NOMO-1 (cell line): ENCODE measurements around the gene MT1A.
A peak's percentile ranks its signal among the peaks of the same experiment; 100 is the strongest.

Experiments
- DNase-seq, 2 experiments: peaks; one replicate each; lab custom pipeline; 2025; ENCODE audit not compliant: unreplicated experiment in 2 of 2; lab: John Stamatoyannopoulos, UW

Gene MT1A

DNA sequence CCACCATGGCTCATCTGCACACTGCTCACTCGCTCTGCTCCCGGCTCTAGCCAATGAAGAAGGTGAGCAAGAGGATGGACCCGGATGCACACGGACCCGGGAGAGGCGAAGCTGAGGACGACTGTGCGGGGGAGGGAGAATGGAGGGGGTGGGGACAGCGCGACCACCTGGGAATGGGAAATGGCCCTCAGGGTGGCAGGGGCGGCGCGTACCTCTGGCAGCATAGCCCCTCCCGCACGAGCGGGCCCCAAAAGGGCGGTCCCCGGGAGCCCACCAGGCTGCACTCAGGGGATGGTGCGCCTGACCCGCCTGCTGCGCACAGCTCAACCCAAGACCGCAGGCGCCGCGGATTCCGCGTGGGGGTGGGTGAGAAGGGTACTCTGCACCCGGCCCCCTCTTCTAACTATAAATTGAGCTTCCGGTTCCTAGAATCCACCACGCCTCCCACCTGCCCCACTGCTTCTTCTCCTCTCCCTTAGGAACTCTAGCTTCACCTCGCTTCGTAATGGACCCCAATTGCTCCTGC is 37.3 kb downstream of the MT1A start:
- peak in 1 of 2 experiments; percentile 24 for DNase-seq

DNA sequence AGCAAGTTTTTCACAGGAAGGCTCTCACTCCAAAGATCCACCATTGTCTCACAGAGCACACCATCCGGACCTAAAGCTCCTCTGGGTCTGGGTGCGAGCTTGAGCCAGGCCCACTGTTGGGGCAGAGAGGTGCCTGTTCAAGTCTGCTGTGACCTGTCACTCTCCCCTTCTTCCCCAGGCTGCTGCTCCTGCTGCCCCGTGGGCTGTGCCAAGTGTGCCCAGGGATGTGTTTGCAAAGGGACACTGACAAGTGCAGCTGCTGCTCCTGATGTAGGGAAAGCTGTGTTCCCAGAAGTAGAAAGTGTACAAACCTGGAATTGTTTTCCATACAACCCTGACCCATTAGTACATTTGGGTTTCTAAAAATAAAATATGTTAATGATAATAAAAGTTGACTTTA is 39.0 kb downstream of the MT1A start:
- DNase-seq, result no peak

DNA sequence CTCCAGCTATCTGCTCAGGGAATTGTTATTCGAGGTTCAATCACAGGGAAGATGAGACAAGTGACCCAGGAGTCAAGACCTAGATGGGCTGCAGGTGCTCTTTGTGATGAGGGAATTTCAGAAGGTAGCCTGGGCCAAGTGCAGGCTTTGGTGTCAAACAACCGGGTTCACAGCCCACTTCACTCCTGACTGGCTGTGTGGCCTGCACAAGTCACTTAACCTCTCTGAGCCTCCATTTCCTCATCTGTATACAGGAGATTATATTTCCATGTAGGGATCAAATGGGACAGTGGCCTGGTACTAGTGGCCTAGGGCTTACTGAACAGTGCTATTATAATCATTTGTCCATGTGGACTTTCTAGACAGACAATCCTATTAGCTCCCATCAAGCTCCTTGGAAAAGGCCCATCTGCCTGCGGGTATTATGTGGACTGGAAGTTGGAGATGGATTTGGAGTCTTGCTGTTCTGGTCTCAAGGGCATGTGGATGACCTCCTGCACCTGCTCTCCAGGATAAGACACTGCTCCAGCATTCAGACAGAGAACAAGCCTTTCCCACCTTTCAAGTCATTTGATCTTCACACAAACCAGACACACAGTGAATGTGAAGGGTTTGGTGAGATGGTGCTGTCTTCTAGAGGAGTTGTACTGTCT is 40.7 kb downstream of the MT1A start:
- no peak for DNase-seq

DNA sequence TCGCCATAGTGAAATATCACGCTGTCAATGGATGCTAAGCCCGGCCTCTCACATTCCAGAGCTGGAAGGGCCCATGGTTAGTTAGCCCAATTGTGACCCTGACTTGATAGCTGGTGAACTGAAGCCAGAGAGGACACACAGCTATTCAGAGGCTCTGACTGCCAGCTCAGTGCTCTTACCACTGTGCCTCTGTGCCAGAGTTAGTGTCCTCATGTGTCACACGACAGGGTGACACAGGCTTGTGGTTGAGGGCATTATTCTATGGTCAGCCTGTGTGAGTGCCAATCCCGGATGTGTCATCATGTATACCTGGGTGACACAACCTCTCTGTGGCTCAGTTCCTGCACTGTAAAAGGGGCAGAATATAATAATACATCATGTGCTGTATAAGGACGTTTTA is 41.4 kb downstream of the MT1A start:
- peak; percentile 18 to 42 for DNase-seq

DNA sequence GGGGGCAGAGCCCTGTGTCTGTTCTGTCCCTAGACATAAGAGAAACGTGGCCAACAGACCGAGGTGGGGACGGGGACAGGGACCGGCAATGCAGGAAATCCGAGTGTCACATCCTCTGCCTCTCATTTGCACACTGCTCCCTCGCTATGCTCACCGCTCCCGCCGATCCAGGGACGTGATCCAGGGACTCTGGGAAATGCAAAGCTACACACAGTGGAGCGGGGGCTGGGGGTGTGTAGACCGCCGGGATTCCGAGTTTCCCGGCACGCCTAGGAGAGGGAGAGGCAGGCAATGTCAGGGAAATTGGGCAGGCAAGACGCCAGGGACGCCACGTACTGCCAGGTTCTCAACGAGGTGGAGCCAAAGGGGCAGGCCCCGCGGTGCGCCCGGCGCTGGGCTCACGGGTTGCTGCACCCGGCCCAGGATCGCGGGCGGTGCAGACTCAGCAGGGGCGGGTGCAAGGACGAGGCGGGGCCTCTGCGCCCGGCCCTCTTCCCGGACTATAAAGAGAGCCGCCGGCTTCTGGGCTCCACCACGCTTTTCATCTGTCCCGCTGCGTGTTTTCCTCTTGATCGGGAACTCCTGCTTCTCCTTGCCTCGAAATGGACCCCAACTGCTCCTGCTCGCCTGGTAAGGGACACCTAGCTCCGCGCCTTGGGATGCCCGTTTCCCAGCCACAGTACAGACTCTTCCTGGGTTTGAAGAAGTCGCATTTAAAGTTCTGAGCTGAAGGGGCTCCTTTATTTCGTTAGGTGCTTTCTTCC is 43.7 kb downstream of the MT1A start, which contains the start of gene MT1X:
Gene MT1X, plus strand, starts transcription at position 532 of the 764 bp plus-strand sequence. Its CDS starts 71 bp downstream, at position 603.
- peak; percentile 92 to 96 for DNase-seq

DNA sequence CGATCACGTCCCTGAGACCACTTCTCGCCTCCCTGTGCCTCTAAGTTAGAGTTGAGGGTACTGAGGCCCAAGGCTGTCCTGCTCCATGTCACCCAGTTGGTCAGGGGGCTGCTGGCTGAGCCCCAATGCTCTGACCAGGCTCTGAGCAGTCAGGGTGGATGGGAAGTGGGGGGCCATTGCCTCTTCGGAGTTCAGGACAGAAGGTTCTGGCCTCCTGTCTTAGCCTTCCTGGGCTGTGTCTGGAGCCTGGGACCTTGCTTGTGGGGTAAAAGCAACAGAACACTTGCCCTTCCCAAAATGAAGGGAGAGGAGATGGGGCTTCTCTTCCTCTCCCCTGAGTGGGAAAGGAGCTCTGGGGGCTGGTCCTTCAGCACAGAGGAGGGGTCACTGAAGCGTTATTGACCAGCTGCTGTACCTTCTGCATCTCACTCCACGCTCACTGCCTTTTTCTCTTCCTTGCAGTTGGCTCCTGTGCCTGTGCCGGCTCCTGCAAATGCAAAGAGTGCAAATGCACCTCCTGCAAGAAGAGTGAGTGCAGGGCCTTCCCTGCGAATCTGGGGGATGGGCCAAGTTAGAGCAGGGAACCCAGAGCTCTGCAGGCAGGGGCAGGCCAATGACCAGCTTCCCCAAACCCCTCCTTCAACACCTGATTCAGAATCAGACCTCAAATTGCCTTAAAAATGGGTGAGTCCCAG is 44.4 kb downstream of the MT1A start:
- peak in 1 of 2 experiments; percentile 9 for DNase-seq

DNA sequence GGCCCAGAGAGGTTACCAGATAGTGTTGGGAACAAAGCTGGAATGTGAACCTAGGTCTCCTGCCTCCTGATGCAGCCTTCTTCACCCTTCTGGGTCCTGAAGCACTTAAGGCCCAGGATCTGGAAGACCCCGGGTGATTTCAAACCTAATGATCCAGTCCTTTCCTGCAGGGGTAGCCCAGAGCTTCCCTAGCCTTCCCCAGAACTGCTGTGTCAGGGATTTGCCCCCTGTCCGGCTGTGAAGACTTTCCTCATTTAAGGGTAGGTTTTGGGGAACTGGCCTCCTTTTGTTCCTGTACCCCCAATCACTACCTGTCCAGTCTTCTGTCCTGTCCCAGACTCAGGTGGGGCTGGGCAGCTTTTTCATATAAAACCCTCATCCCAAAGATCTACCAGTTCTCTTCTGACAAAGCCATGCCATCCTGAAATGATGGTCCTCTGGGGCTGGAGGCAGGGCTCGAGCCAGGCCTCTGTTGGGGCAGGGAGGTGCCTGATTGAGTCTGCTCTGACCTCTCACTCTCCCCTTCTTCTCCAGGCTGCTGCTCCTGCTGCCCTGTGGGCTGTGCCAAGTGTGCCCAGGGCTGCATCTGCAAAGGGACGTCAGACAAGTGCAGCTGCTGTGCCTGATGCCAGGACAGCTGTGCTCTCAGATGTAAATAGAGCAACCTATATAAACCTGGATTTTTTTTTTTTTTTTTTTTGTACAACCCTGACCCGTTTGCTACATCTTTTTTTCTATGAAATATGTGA is 45.1 kb downstream of the MT1A start:
- DNase-seq, result no peak

DNA sequence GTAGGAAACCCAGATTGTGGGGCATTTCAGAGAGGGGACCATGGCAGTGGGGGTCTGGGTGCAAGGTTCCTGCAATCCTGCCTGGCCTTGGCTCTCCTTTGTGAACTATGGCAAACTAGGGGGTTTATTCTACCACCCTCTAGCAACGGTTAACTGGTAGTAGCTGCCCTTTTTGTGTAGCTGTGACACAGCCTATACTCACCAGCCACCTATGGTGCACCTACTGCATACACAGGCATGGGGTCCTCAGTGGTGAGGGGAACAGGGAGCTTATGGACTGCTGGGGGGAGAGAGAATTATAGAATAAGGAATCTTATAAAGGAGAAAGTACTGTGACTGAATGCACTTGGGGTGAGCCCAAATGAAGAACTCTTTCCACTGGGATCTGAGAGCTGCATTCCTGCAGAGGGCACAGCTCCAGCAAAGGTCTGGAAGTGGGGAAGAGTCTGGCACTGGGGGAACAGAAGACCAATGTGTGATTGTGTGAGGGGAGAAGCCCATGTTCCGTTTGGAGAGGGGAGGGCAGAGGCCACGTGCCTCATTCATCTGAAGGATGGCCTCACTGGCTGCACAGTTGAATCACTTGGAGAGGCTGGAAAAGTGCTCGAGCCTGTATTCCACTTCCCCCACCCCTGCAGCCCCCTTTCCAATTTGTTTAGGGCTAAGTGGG is 45.9 kb downstream of the MT1A start:
- DNase-seq, result no peak

DNA sequence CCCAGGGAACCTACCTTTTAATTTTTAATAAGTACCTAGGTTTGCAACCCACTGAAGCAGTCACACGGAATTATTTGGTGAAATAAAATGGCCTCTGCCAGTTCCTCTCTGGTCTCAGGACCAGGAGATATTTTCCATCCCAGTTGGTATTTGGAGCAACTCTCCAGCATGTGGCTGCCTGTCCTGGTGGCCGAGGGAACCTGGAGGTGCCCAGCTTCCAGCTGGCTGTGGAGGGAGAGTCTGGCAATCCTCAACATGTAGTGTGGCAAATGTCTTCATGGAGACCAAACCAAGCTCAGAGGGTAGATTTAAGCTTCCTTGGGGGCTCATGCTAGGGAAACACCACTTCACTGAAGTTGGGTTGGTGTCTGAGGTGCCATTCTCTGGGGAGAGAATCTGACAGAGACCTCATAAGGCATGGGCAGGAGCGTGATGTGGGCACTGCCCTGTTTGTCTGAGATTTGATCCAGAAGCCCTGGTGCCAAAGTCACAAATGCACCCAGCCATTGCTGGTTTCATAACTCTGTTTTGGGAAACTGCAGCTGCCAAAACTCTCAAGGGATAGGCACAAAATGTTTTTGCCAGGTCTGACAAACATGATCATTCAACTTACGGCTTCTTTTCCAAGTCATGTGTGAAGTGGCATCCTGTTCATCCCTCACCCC is 46.6 kb downstream of the MT1A start:
- DNase-seq, result no peak

DNA sequence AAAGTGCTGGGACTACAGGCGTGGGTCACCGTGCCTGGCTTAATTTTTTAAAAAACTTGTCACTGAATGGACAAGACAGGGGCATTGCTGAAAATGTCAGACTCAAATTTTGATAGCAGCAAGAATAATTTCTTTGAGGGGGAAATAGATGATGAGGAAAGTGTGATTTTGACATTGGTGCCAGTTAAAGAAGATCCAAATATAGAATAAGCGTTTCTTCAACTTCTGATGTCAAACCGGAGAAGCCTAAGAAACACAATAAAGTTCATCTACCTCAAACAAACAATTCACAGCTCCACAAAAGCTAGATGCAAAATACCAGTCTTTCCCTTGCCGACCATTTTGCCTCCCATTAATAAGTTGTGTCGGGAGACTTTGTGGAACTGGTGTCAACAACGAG is 48.3 kb downstream of the MT1A start:
- no peak for DNase-seq

DNA sequence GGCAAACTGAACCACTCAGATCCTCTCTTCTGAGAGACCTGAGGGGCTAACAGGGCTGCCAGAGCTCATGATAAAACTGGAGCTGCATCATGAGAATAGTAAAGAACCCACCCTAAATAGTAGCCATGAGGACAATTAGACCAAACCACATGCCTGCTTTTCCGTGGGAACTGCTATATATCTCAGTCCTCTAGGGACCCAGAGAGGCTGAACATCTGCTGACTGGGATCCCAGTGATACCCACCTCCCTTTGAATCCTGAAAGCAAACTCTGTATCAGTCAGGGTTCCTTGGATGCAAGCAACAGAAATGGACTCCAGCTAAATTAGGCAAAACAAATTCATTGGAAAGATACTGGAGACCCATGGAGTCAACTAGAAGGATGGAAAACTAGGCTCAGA is 50.3 kb downstream of the MT1A start:
- no peak for DNase-seq

DNA sequence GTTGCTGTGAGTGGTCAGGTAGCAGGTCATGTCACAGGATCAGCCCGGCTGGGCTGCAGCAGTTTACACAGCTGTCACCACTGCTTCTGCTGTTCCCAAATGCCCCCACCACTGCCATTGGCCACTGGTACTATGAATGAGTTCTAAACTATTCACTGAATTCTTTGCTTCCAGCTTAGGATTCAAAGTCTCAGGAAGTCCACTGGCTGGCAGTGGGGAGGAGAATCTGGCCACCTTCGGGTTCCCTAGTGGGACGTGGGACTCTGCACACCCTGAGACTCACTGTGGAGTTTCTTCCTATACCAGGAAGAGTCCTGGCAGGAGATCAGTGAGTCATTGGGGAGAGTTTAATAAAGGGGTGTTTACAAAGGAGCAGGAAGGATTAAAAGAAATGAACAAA is 50.7 kb downstream of the MT1A start:
- DNase-seq, result no peak
